GM12864 (cell line): ENCODE data around the gene NES.

ENCODE experiments used
- DNase-seq: peaks from one replicate; pipeline ENCODE4 v3.0.0-alpha.2; 2011; ENCODE audit warnings: low read depth
- H3K4me3 ChIP-seq: 2 replicates; pipeline ENCODE4 v1.5.1; 2011; ENCODE audit warnings: mild to moderate bottlenecking, low read depth, low read length, control low read depth
- TF ChIP-seq, protein P1 (sequence below): IDR thresholded peaks from 2 replicates; pipeline ENCODE4 v1.5.1; 2011; ENCODE audit warnings: low read depth, mild to moderate bottlenecking, moderate library complexity, low read length, control low read depth, inconsistent platforms; ENCODE audit errors: missing control alignments

The NES gene

GRCh38 chr1:156657741-156658319 lies 19.4 kb downstream of the NES start:
- TF ChIP-seq, protein P1, sequence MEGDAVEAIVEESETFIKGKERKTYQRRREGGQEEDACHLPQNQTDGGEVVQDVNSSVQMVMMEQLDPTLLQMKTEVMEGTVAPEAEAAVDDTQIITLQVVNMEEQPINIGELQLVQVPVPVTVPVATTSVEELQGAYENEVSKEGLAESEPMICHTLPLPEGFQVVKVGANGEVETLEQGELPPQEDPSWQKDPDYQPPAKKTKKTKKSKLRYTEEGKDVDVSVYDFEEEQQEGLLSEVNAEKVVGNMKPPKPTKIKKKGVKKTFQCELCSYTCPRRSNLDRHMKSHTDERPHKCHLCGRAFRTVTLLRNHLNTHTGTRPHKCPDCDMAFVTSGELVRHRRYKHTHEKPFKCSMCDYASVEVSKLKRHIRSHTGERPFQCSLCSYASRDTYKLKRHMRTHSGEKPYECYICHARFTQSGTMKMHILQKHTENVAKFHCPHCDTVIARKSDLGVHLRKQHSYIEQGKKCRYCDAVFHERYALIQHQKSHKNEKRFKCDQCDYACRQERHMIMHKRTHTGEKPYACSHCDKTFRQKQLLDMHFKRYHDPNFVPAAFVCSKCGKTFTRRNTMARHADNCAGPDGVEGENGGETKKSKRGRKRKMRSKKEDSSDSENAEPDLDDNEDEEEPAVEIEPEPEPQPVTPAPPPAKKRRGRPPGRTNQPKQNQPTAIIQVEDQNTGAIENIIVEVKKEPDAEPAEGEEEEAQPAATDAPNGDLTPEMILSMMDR = no peak
- no peak overlapping the region; the same call in 1 of the 2 replicates for H3K4me3 ChIP-seq
- no peak for DNase-seq

- no peak for DNase-seq
- H3K4me3 ChIP-seq = no peak overlapping the region; the same call in 1 of the 2 replicates
- TF ChIP-seq, protein P1 = peak; percentile 100
Observed at GRCh38 chr1:156656806-156657740, 20.1 kb downstream of the NES start.

DNA sequence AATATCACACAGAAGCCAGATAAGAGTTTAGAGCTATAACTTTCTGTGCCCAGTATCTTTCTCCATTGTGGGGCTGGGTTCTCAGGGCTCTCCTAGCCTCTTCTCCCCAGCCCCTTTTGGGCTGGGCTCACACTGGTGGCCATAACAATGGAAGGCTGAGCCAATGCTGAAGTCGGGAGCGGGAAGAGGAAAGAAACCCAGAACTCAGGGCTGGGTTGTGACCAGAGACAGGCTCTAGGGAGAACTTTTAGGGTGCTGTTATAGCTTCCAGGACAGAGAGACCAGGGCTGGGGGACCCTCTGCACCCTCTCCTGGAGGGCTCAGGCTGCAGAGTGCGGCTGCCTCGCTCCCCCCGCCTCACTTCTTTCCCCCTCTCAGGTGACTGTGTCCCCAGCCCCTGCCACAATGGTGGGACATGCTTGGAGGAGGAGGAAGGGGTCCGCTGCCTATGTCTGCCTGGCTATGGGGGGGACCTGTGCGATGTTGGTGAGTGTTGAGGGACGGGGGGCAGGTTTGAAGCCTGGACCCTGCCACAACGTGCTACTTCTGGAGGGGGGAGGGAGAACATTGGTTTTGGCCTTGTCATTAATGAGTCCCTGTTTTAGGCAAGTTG lies 21.2 kb downstream of the NES start:
- H3K4me3 ChIP-seq = no peak overlapping the region
- TF ChIP-seq, protein P1 = no peak

DNA sequence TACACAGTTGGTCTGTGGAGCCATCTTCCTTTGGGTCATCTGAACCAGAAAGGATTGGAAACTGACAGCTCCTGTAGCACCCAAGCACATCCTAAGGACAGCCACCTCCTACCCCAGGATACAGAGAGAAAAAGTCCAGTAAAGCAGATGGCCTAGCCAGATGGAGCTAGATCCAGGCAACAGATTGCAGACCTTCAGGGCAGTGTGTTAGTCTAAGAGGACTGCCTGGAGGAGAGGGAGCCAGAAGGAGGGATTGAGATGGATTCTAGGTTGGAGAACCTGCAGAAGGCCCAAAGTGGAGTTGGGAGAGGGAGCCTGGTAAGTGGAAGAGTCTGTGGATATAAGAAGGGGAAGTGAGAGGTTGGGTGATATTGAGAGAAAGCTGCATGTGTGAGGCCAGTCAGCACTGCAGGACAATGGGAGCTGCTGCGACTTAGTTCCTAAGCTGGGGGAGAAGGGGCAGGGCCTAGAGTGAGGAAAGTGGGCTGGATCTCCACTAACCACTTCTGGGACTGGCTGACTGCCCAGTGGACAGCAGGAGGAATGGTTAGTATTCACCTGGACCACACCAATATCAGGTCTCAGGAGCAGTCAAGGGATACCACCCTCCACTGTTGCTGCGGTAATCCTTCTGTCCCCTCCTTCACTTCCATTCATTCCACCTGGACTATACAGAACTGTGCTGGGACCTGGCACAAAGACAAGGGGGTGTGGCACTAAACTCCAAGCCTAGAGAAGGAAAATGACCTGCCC lies 21.9 kb downstream of the NES start:
- DNase-seq = no peak
- H3K4me3 ChIP-seq = no peak overlapping the region
- TF ChIP-seq, protein P1 = no peak

More for the DNA sequence above, 21.2 kb downstream of the NES start:
- no peak for DNase-seq

GRCh38 chr1:156654700-156655099 lies 22.5 kb downstream of the NES start:
- no peak overlapping the region for H3K4me3 ChIP-seq
- DNase-seq = no peak
- TF ChIP-seq, protein P1 = no peak

GRCh38 chr1:156652992-156653355 lies 24.2 kb downstream of the NES start:
- H3K4me3 ChIP-seq = no peak overlapping the region
- TF ChIP-seq, protein P1 = no peak
- DNase-seq = no peak
